Ishikawa (cell line): ENCODE measurements around the gene SLC25A26.

ENCODE experiments used
- CEBPB ChIP-seq: IDR thresholded peaks from 2 replicates; pipeline ENCODE4 v1.6.1; 2012
- EGR1 ChIP-seq: IDR thresholded peaks from 2 replicates; pipeline ENCODE4 v1.6.1; 2012
- EP300 ChIP-seq: IDR thresholded peaks from 2 replicates; pipeline ENCODE4 v1.6.1; 2012; ENCODE audit warnings: borderline replicate concordance
- FOXM1 ChIP-seq: IDR thresholded peaks from 2 replicates; pipeline ENCODE4 v1.6.1; 2012; ENCODE audit warnings: low read depth, borderline replicate concordance
- MAX ChIP-seq: IDR thresholded peaks from 2 replicates; pipeline ENCODE4 v1.6.1; 2012
- RAD21 ChIP-seq: IDR thresholded peaks from 2 replicates; pipeline ENCODE4 v1.6.1; 2012; ENCODE audit warnings: low read depth
- REST ChIP-seq: IDR thresholded peaks from 2 replicates; pipeline ENCODE4 v1.6.1; 2012; ENCODE audit warnings: low read depth, mild to moderate bottlenecking
- TAF1 ChIP-seq: IDR thresholded peaks from 2 replicates; pipeline ENCODE4 v1.6.1; 2012; ENCODE audit warnings: low read depth, mild to moderate bottlenecking
- TEAD4 ChIP-seq: IDR thresholded peaks from 2 replicates; pipeline ENCODE4 v1.6.1; 2012

- TF ChIP-seq FOXM1 = no peak
- no peak for TF ChIP-seq EP300
- no peak for TF ChIP-seq CEBPB
- TF ChIP-seq MAX = no peak
- no peak for TF ChIP-seq TAF1
- TF ChIP-seq EGR1 = no peak
- no peak for TF ChIP-seq RAD21
- TF ChIP-seq TEAD4 = no peak
- TF ChIP-seq REST = no peak
Observed at GRCh38 chr3:66224220-66224619, 3.4 kb downstream of the SLC25A26 start.
